PC-9 (cell line): ENCODE results near the gene STARD13. TPM values are rescaled to one million over a fixed set of nuclear protein-coding genes. Genes with fewer than 3 reads are reported as not detected.

Experiments
- BruUV-seq: library from RNA; stranded (reverse); fragments of 400-500 nt; replicated peaks from 2 replicates; lab custom pipeline; 2021; lab: Mats Ljungman, UMichigan
- CTCF ChIA-PET: fragments of 300-600 bp; sonication (Branson Sonifier 250); formaldehyde crosslinking; loops from one replicate; lab custom pipeline; 2022; ENCODE audit warnings: antibody characterized with exemption; lab: Charles Lee
- POLR2A ChIA-PET: fragments of 300-600 bp; sonication (Branson Sonifier 250); formaldehyde crosslinking; loops from one replicate; lab custom pipeline; 2022; ENCODE audit warnings: antibody characterized with exemption; ENCODE audit not compliant: unreplicated experiment; lab: Charles Lee
- DNase-seq, 2 experiments: peaks; one replicate each; pipeline versions ENCODE4 v3.0.0 to v3.0.0-alpha.2; 2015 to 2022; ENCODE audit warnings: mixed read lengths in 1 of 2
- H2AFZ ChIP-seq: fragments of 200-600 bp; sonication (generic); 2 replicates; pipeline ENCODE4 v1.8.1; 2017; ENCODE audit warnings: antibody characterized with exemption
- H3F3A ChIP-seq: fragments of 200-600 bp; sonication (generic); 2 replicates; pipeline ENCODE4 v1.8.1; 2017; ENCODE audit warnings: antibody characterized with exemption, mild to moderate bottlenecking, low read depth; ENCODE audit not compliant: insufficient read depth
- H3K27ac ChIP-seq: fragments of 200-600 bp; sonication (generic); 2 replicates; pipeline ENCODE4 v1.6.1; 2016; ENCODE audit warnings: mixed run types
- H3K27me3 ChIP-seq: fragments of 200-600 bp; sonication (generic); 2 replicates; pipeline ENCODE4 v1.6.1; 2016; ENCODE audit warnings: low read depth, mixed run types; ENCODE audit not compliant: insufficient read depth
- H3K36me3 ChIP-seq: fragments of 200-600 bp; sonication (generic); 2 replicates; pipeline ENCODE4 v1.6.1; 2016; ENCODE audit warnings: low read depth, mixed run types
- H3K4me1 ChIP-seq: fragments of 200-600 bp; sonication (generic); replicated peaks from 2 replicates; pipeline ENCODE4 v1.6.1; 2016; ENCODE audit warnings: mixed run types; ENCODE audit not compliant: insufficient read depth
- H3K4me2 ChIP-seq: fragments of 200-600 bp; sonication (generic); 2 replicates; pipeline ENCODE4 v1.6.1; 2017; ENCODE audit warnings: mixed run types
- H3K4me3 ChIP-seq: fragments of 200-600 bp; sonication (generic); 2 replicates; pipeline ENCODE4 v1.6.1; 2016; ENCODE audit warnings: mixed run types
- H3K79me2 ChIP-seq: fragments of 200-600 bp; sonication (generic); 2 replicates; pipeline ENCODE4 v1.6.1; 2017; ENCODE audit warnings: low read depth, mixed run types
- H3K9me2 ChIP-seq: fragments of 200-600 bp; sonication (generic); 2 replicates; pipeline ENCODE4 v1.8.1; 2017; ENCODE audit warnings: mild to moderate bottlenecking; ENCODE audit not compliant: insufficient read depth
- H3K9me3 ChIP-seq: fragments of 200-600 bp; sonication (generic); 2 replicates; pipeline ENCODE4 v1.8.1; 2016; ENCODE audit warnings: low read depth; ENCODE audit not compliant: insufficient read depth
- H4K20me1 ChIP-seq: fragments of 200-600 bp; sonication (generic); 2 replicates; pipeline ENCODE4 v1.8.1; 2017; ENCODE audit not compliant: insufficient read depth
- CTCF ChIP-seq: fragments of 200-600 bp; sonication (generic); conservative IDR thresholded peaks from 2 replicates; pipeline ENCODE4 v1.6.1; 2017; ENCODE audit warnings: mixed run types, antibody characterized with exemption, mild to moderate bottlenecking, moderate library complexity
- EZH2 ChIP-seq: fragments of 200-600 bp; sonication (generic); IDR thresholded peaks from 2 replicates; pipeline ENCODE4 v1.8.0; 2017; ENCODE audit warnings: antibody characterized with exemption, low read depth
- intact Hi-C: fragments of 100-400 bp; cut with micrococcal nuclease; formaldehyde crosslinking; loops from one replicate; pipeline ENCODE4 v1.10.0; 2022; ENCODE audit not compliant: unreplicated experiment
- total RNA-seq: library from RNA; stranded (reverse); gene quantifications from 2 replicates; pipeline ENCODE4 v1.2.3, GENCODE V29; 2021

STARD13 gene
- total RNA-seq, 1 experiment from 2014 or later, result 19.6 TPM

GRCh38 chr13:33218020-33218419 lies 67.5 kb downstream of the STARD13 start:
- peaks cover 63% of the 10 kb centered on the region for H3K4me1 ChIP-seq
- H3K27ac ChIP-seq, result peak overlapping the region; percentile 97
- intact Hi-C loops, result loop anchor here (1.0 kb wide), 5 partner anchors 62 to 324 kb away; no protein-coding TSS in a partner anchor
- POLR2A ChIA-PET, result interaction anchor here (0.6 to 1.0 kb wide), 6 partner anchors 12 to 572 kb away, joined by 3 to 11 read pairs (median 3); partner anchors contain the start of gene STARD13
- H4K20me1 ChIP-seq, result no peaks in the 10 kb centered on the region
- peaks cover 36% of the 10 kb centered on the region for H3F3A ChIP-seq
- peaks cover 4% of the 10 kb centered on the region; the same call in 1 of the 2 replicates for H3K9me3 ChIP-seq
- peak overlapping the region; percentile 65 for H3K4me2 ChIP-seq
- TF ChIP-seq EZH2 (no peak), CTCF (no peak)
- BruUV-seq, result no TSS peak
- CTCF ChIA-PET, result no interaction called here
- H3K27me3 ChIP-seq, result no peaks in the 10 kb centered on the region
- H3K36me3 ChIP-seq, result no peaks in the 10 kb centered on the region; the same call in none of the 2 replicates
- H3K4me3 ChIP-seq, result peak overlapping the region; percentile 26; the same call in 1 of the 2 replicates
- H3K79me2 ChIP-seq, result peaks cover 38% of the 10 kb centered on the region
- H3K9me2 ChIP-seq, result no peaks in the 10 kb centered on the region
- peak overlapping the region; percentile 20; the same call in 1 of the 2 replicates for H2AFZ ChIP-seq
- DNase-seq, result peak; percentile 69 to 99

GRCh38 chr13:33217256-33217655 lies 68.3 kb downstream of the STARD13 start:
- peaks cover 63% of the 10 kb centered on the region for H3K4me1 ChIP-seq
- H4K20me1 ChIP-seq, result no peaks in the 10 kb centered on the region
- peaks cover 4% of the 10 kb centered on the region; the same call in 1 of the 2 replicates for H3K9me3 ChIP-seq
- no TSS peak for BruUV-seq
- intact Hi-C loops, result no loop called here
- peak overlapping the region; percentile 97 for H3K27ac ChIP-seq
- no peaks in the 10 kb centered on the region for H3K27me3 ChIP-seq
- H3K4me2 ChIP-seq, result peak overlapping the region; percentile 65
- DNase-seq, result peak in 1 of 2 experiments; percentile 12
- no peaks in the 10 kb centered on the region; the same call in none of the 2 replicates for H3K36me3 ChIP-seq
- H3K79me2 ChIP-seq, result peaks cover 39% of the 10 kb centered on the region
- no peaks in the 10 kb centered on the region for H3K9me2 ChIP-seq
- no peak overlapping the region; the same call in 1 of the 2 replicates for H3K4me3 ChIP-seq
- TF ChIP-seq CTCF, result no peak
- TF ChIP-seq EZH2, result no peak
- ChIA-PET POLR2A (interaction anchor here (0.6 to 1.0 kb wide), 3 partner anchors 48 to 324 kb away, joined by 3 to 11 read pairs (median 7); partner anchors contain the start of gene STARD13), CTCF (no interaction called here)
- peak overlapping the region; percentile 20; the same call in 1 of the 2 replicates for H2AFZ ChIP-seq
- H3F3A ChIP-seq, result peaks cover 36% of the 10 kb centered on the region

GRCh38 chr13:33213797-33214196 lies 71.8 kb downstream of the STARD13 start:
- Histone ChIP-seq H3K4me1 (peaks cover 61% of the 10 kb centered on the region), H3K9me3 (peaks cover 4% of the 10 kb centered on the region; the same call in 1 of the 2 replicates), H3K27ac (no peak overlapping the region), H3F3A (peaks cover 32% of the 10 kb centered on the region), H4K20me1 (no peaks in the 10 kb centered on the region), H3K4me3 (no peak overlapping the region), H2AFZ (no peak overlapping the region), H3K4me2 (no peak overlapping the region), H3K27me3 (no peaks in the 10 kb centered on the region), H3K79me2 (peaks cover 41% of the 10 kb centered on the region), H3K9me2 (no peaks in the 10 kb centered on the region), H3K36me3 (no peaks in the 10 kb centered on the region; the same call in none of the 2 replicates)
- TF ChIP-seq CTCF (no peak), EZH2 (no peak)
- DNase-seq, result no peak
- no TSS peak for BruUV-seq
- ChIA-PET POLR2A (interaction anchor here (0.6 to 0.7 kb wide), 2 partner anchors 34 to 57 kb away, joined by 4 to 5 read pairs; no protein-coding TSS in a partner anchor), CTCF (interaction anchor here (0.6 kb wide), 1 partner anchor 1379 kb away, joined by 4 read pairs; no protein-coding TSS in a partner anchor)
- intact Hi-C loops, result no loop called here
